Measurements from ENCODE around the gene WNT3A. TPM values are rescaled to one million over a fixed set of nuclear protein-coding genes. Genes with fewer than 3 reads are reported as not detected.

Gene WNT3A
- total and polyA plus RNA-seq, 2 experiments from 2014 or later = not detected

- DNase-seq (ENCODE audit: low read depth in 1 of 2, low spot score in 1 of 2) = no peak
- Histone ChIP-seq H3K36me3 (peaks cover 19% of the 10 kb centered on the region), H3K4me1 (ENCODE audit: low read depth) (peaks cover 1% of the 10 kb centered on the region), H3K27ac (no peak overlapping the region), H3K9me3 (ENCODE audit: low read depth) (no peaks in the 10 kb centered on the region), H3K27me3 (no peaks in the 10 kb centered on the region), H3K4me3 (no peak overlapping the region)
- TF ChIP-seq, protein P1, sequence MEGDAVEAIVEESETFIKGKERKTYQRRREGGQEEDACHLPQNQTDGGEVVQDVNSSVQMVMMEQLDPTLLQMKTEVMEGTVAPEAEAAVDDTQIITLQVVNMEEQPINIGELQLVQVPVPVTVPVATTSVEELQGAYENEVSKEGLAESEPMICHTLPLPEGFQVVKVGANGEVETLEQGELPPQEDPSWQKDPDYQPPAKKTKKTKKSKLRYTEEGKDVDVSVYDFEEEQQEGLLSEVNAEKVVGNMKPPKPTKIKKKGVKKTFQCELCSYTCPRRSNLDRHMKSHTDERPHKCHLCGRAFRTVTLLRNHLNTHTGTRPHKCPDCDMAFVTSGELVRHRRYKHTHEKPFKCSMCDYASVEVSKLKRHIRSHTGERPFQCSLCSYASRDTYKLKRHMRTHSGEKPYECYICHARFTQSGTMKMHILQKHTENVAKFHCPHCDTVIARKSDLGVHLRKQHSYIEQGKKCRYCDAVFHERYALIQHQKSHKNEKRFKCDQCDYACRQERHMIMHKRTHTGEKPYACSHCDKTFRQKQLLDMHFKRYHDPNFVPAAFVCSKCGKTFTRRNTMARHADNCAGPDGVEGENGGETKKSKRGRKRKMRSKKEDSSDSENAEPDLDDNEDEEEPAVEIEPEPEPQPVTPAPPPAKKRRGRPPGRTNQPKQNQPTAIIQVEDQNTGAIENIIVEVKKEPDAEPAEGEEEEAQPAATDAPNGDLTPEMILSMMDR (IDR thresholded peaks at IDR 0.05; ENCODE audit: low read depth, low read length) = no peak
These were observed 87.7 kb downstream of the WNT3A start for GRCh38 chr1:228094432-228095016.

DNA sequence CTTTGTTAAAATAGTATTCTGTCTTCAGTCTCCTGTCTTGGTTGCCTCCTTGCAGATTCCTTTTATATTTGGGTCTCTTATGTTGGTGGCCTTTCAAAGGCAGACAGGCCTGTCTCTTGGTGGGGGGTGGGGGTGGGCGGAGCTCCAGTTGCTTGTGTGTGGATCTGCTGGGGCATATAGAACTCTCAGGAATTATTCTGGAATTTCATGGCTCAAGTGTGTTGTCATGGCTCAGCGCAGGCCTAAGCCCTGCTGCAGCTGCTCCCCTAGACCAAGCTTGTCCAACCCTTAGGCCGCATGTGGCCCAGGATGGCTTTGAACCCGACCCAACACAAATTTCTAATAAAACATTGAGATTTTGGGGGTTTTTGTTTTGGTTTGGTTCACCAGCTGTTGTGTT, 88.4 kb downstream of the WNT3A start:
- Histone ChIP-seq H3K27me3 (no peaks in the 10 kb centered on the region), H3K27ac (peak overlapping the region; percentile 22), H3K36me3 (peaks cover 23% of the 10 kb centered on the region), H3K4me3 (no peak overlapping the region), H3K4me1 (ENCODE audit: low read depth) (no peaks in the 10 kb centered on the region), H3K9me3 (ENCODE audit: low read depth) (no peaks in the 10 kb centered on the region)
- DNase-seq (ENCODE audit: low read depth in 1 of 2, low spot score in 1 of 2) = no peak
- TF ChIP-seq, protein P1 (IDR thresholded peaks at IDR 0.05; ENCODE audit: low read depth, low read length) = no peak

GRCh38 chr1:228095938-228096337, 89.1 kb downstream of the WNT3A start:
- H3K27me3 ChIP-seq = no peaks in the 10 kb centered on the region
- no peak overlapping the region for H3K27ac ChIP-seq
- H3K36me3 ChIP-seq = peaks cover 26% of the 10 kb centered on the region
- TF ChIP-seq, protein P1 (IDR thresholded peaks at IDR 0.05; ENCODE audit: low read depth, low read length) = no peak
- DNase-seq (ENCODE audit: low read depth in 1 of 2, low spot score in 1 of 2) = no peak
- no peak overlapping the region for H3K4me3 ChIP-seq
- H3K9me3 ChIP-seq (ENCODE audit: low read depth) = no peaks in the 10 kb centered on the region
- H3K4me1 ChIP-seq (ENCODE audit: low read depth) = no peaks in the 10 kb centered on the region

DNA sequence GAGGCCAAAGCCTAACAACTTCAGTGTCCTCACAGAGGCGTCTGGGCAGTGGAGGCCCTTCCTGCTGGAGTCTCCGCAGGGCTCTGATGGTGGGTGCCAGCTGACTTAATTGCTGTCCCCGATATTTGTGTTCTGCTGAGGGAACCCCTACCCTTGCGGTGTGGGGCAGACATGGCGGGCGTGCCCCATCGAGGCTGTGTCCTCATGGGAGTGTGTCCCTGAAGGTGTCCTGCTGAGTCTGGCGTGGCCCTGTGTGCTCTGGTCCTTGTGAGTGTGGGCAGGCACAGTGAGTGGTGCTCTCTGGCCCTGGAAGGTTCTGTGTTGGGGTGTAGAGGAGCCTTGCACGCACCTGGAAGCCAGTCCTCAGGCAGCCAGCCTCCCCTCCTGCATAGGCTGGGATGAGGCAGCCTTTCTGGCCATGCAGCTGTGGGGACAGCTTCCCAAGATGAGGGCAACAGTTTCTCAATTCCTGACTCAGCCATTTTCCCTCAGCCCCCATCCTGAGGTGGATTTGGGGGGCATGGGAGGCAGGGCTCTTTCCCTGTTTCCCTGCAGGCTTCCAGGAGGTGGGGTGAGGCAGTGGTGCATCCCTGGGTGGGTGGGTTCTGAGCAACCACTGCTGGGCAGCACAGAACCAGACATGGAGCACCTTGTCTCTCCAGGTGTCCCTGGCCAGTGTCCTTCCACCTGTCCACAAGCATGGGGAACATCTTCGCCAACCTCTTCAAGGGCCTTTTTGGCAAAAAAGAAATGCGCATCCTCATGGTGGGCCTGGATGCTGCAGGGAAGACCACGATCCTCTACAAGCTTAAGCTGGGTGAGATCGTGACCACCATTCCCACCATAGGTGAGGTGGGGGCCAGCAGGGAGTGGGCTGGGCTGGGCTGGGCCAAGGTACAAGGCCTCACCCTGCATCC, 89.9 kb downstream of the WNT3A start:
- TF ChIP-seq, protein P1 (IDR thresholded peaks at IDR 0.05; ENCODE audit: low read depth, low read length) = no peak
- H3K4me1 ChIP-seq (ENCODE audit: low read depth) = no peaks in the 10 kb centered on the region
- no peak overlapping the region for H3K27ac ChIP-seq
- H3K36me3 ChIP-seq = peaks cover 27% of the 10 kb centered on the region
- H3K27me3 ChIP-seq = no peaks in the 10 kb centered on the region
- no peaks in the 10 kb centered on the region for H3K9me3 ChIP-seq (ENCODE audit: low read depth)
- no peak for DNase-seq (ENCODE audit: low read depth in 1 of 2, low spot score in 1 of 2)
- no peak overlapping the region for H3K4me3 ChIP-seq

GRCh38 chr1:228097333-228098081, 90.7 kb downstream of the WNT3A start:
- H3K4me3 ChIP-seq = no peak overlapping the region
- TF ChIP-seq, protein P1 (IDR thresholded peaks at IDR 0.05; ENCODE audit: low read depth, low read length) = no peak
- no peaks in the 10 kb centered on the region for H3K9me3 ChIP-seq (ENCODE audit: low read depth)
- H3K27ac ChIP-seq = no peak overlapping the region
- no peak for DNase-seq (ENCODE audit: low read depth in 1 of 2, low spot score in 1 of 2)
- H3K4me1 ChIP-seq (ENCODE audit: low read depth) = no peaks in the 10 kb centered on the region
- no peaks in the 10 kb centered on the region for H3K27me3 ChIP-seq
- H3K36me3 ChIP-seq = peaks cover 27% of the 10 kb centered on the region
